Fibroblast of skin of abdomen (primary cell): ENCODE results near the gene GABBR2.
"Not testable (repeated sequence)": the region's sequence is repeated elsewhere in the genome, so short reads cannot be mapped to it uniquely, and the experiment has no call there.

Source experiments
- DNase-seq: peaks from one replicate; pipeline ENCODE4 v3.0.0-alpha.2; 2013

The GABBR2 gene

GRCh38 chr9:98276907-98277469 lies 431.7 kb downstream of the GABBR2 start:
- no peak for DNase-seq

GRCh38 chr9:98275159-98275558 lies 433.6 kb downstream of the GABBR2 start:
- no peak for DNase-seq

GRCh38 chr9:98272083-98272482 lies 436.7 kb downstream of the GABBR2 start:
- DNase-seq, result no peak

GRCh38 chr9:98271479-98271878 lies 437.3 kb downstream of the GABBR2 start:
- DNase-seq, result no peak

GRCh38 chr9:98270284-98270683 lies 438.5 kb downstream of the GABBR2 start:
- not testable (repeated sequence) for DNase-seq

- DNase-seq, result not testable (repeated sequence)
These were observed 439.1 kb downstream of the GABBR2 start for GRCh38 chr9:98269652-98270051.

- not testable (repeated sequence) for DNase-seq
These were observed 441.2 kb downstream of the GABBR2 start for GRCh38 chr9:98267556-98267955.

- DNase-seq, result no peak
These were observed 444.2 kb downstream of the GABBR2 start for GRCh38 chr9:98264516-98264915.

- peak; percentile 76 for DNase-seq
These were observed 445.0 kb downstream of the GABBR2 start for GRCh38 chr9:98263482-98264357.

- no peak for DNase-seq
These were observed 445.7 kb downstream of the GABBR2 start for GRCh38 chr9:98263080-98263479.

- DNase-seq, result no peak
These were observed 446.7 kb downstream of the GABBR2 start for GRCh38 chr9:98262056-98262455.

GRCh38 chr9:98260635-98261034 lies 448.1 kb downstream of the GABBR2 start:
- DNase-seq, result no peak

GRCh38 chr9:98259791-98260190 lies 448.9 kb downstream of the GABBR2 start:
- DNase-seq, result no peak

- DNase-seq, result no peak
These were observed 452.0 kb downstream of the GABBR2 start for GRCh38 chr9:98256756-98257155.

- peak; percentile 91 for DNase-seq
These were observed 453.0 kb downstream of the GABBR2 start, which contains the start of gene TBC1D2 for GRCh38 chr9:98255578-98256296. TBC1D2 (minus strand) TSS chr9:98255649; CDS start chr9:98255541, 108 bp downstream.

GRCh38 chr9:98255061-98255577 lies 453.6 kb downstream of the GABBR2 start:
- peak; percentile 44 for DNase-seq

- no peak for DNase-seq
These were observed 454.3 kb downstream of the GABBR2 start for GRCh38 chr9:98254228-98255060.

GRCh38 chr9:98253565-98253964 lies 455.2 kb downstream of the GABBR2 start:
- DNase-seq, result no peak

- DNase-seq, result peak; percentile 64
These were observed 457.2 kb downstream of the GABBR2 start for GRCh38 chr9:98251551-98251950.

GRCh38 chr9:98249771-98250170 lies 459.0 kb downstream of the GABBR2 start:
- no peak for DNase-seq

GRCh38 chr9:98248737-98249474 lies 459.8 kb downstream of the GABBR2 start:
- DNase-seq, result peak; percentile 86
